GM18508 (cell line): ENCODE measurements around the gene C1orf210.

ENCODE experiments used
- ATAC-seq: cut with Tn5 transposase; IDR thresholded peaks from one replicate; pipeline ENCODE4 v1.9.1; 2021; ENCODE audit warnings: moderate number of reproducible peaks; ENCODE audit not compliant: insufficient read depth, unreplicated experiment

C1orf210 gene

DNA sequence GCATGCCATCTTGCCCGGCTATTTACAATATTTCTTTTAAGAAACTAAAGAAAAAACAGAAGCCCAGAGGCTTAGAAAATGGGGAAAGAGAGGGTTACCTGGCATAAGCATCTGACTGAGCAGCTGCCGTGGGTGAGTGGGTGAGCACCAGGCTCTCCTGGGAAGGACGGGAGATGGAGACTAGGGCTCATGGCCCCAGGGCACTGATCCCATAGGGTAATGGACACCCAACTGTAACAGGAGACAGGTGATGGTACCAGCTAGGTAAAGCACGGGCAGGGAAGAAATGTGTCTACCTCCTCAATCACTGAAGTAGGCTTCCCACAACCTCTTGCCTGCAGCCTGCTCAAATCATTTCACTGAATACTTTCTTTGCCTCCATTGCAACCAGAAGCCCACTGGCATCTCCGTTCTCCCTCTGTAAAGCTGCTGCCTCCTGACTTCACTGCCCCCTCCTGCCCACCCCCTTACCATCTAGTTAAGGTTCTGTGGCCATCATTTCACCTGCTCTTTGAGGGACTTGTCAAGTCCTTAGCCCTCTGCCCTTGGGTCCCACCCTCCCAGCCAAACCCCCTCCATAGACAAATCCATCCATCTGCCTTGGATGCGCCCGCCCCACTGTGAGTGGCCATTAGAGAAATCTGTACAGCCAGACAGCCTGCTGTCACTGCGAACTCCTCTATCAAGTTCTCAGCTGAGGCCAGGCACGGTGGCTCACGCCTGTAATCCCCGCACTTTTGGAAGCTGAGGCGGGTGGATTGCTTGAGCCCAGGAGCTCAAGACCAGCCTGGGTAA, 9.4 kb downstream of the C1orf210 start:
- ATAC-seq: no peak

DNA sequence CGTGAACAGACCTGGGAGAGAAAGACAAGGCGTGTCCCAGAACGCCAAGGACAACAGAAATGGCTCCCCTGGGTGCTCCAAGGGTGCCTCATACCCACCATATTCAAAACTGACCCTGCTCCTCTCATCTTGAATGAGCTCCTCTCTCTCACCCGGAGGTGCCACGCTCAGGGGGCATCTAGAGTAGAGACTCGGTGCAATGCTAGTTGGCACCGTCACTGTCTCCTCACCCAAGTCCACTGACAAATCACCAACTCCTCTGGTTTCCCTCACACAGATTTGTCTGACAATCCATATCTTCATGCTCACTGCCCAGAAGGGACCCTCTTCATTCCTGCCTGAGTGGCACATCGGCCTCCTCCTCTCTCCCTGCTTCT, 10.6 kb downstream of the C1orf210 start:
- no peak for ATAC-seq

DNA sequence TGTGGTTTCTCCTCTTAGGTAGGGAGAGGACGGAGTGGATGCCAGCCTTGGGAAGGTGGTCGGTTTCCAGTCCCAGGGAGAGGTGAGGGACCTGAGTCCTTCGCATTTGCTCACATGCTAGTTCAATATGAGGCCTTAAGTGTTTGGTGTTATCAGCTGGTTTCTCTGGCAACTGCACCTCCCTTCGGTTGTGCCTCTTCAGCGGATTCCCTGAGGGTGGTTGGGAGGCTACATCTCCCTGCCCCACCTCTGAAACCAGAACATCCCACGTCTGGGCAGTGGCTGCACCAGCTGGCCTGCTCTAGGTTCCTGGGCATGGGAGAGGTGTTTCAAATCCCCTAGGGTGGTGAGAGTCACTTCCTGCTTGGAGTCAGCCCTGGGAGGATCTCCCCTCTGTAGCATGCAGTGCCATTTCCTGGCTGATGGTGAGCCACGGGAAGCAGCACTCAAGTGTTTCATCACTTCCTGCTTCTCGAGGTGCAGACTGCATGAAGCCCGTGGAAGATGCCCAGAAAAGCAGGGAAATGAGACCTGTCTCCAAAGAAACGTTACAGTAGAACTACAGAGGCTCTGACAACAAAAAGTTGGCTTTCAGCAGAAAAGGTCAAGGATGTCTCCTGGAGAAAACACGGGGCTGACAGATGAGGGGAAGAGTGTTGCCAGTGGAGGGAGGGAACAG, 11.1 kb downstream of the C1orf210 start:
- ATAC-seq: no peak

DNA sequence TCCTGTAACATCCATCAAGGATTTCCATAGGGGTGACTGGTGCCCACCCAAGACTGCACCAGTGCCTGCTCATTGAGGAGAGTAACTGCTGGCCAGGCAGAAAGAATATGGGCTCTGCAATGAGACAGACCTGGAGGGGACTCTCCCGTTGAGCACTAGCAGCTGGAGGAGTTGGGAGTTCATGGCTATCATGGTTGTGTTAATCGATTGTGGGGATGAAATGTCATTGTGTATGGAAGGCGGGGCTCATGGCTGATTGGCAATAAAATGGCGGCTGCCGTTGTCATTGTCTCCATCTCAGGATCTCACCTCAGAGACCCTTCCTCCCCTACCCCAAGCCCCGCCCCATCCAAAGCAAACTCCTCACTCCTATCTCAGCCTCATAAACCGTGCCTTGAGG, 11.7 kb downstream of the C1orf210 start:
- ATAC-seq: no peak

DNA sequence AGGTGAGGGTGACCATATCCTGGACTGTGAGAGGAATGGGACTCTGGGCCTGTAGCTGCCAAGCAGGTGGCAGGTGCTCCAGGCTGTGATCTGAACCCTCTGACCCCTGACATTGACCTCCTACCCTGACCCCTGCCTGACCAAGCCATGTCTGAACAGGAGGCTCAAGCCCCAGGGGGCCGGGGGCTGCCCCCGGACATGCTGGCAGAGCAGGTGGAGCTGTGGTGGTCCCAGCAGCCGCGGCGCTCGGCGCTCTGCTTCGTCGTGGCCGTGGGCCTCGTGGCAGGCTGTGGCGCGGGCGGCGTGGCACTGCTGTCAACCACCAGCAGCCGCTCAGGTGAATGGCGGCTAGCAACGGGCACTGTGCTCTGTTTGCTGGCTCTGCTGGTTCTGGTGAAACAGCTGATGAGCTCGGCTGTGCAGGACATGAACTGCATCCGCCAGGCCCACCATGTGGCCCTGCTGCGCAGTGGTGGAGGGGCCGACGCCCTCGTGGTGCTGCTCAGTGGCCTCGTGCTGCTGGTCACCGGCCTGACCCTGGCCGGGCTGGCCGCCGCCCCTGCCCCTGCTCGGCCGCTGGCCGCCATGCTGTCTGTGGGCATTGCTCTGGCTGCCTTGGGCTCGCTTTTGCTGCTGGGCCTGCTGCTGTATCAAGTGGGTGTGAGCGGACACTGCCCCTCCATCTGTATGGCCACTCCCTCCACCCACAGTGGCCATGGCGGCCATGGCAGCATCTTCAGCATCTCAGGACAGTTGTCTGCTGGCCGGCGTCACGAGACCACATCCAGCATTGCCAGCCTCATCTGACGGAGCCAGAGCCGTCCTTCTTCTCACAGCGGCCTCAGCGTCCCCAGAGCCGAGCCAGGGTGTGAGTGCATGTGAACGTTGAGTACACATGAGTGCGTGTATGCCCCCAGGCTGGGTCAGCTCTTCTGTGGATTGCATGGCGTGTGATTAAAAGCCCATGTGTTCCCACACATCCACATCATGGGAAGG, 12.5 kb downstream of the C1orf210 start:
- no peak for ATAC-seq

DNA sequence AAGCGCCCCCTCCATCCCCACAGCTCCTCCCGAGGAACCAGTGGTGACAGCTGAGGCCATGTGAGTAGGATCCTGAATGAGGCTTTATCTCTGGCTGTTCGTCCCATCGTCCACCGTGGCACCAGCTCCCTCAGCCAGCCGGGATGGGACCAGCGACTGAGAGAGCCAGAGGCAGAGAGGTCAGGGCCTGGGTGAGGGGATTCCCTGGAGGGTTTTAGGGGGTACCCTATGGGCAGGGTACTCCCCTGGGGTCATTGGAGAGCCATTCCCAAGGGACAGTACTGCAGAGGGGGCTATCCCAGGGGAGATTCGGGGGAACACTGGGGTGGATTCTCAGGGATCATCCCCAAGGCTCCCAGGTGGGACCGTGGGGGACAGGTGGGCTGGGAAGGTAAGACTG, 13.2 kb downstream of the C1orf210 start:
- ATAC-seq: no peak

DNA sequence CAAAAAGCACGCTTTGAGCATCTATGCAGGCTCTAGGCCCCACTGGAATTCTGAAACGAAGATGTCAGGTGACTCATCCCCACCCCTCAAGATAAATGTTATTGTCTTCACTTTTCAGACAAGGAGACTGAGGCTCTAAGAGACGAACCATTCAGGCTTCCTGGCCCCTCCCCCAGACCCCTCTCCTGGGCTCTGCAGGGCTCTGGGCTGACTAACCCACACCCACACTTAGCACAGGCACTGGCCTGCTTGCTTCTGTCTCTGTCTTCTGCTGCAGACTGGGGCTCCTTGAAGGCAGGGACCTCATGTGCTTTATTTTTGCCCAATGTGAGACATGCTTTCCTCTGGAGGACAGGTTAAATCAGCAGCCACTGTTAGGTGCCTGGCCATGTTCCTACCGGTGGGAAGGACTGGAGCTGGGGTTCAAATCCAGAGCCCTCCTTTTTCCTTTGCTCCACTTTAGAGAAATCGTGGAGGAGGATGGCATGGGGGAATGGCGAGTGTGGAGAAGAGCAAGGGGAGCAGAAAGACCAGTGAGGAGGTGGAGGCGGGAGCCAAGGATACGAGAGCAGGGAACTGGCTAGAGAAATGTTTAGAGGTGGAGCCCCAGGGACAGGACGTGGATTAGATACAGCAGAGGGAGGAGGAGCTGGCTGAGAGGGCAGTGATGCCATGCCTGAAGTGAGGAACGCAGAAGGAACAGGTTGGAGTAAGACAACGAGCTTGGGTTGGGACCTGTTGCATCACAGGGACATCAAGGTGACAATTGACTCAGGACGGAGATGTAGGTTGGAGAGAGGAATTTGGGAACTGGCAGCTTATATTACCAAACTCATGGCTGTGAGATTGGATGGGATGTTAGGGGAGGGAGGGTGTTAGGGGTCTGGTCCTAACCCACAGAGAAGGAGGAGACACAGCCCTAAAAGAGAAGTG, 13.9 kb downstream of the C1orf210 start:
- no peak for ATAC-seq

DNA sequence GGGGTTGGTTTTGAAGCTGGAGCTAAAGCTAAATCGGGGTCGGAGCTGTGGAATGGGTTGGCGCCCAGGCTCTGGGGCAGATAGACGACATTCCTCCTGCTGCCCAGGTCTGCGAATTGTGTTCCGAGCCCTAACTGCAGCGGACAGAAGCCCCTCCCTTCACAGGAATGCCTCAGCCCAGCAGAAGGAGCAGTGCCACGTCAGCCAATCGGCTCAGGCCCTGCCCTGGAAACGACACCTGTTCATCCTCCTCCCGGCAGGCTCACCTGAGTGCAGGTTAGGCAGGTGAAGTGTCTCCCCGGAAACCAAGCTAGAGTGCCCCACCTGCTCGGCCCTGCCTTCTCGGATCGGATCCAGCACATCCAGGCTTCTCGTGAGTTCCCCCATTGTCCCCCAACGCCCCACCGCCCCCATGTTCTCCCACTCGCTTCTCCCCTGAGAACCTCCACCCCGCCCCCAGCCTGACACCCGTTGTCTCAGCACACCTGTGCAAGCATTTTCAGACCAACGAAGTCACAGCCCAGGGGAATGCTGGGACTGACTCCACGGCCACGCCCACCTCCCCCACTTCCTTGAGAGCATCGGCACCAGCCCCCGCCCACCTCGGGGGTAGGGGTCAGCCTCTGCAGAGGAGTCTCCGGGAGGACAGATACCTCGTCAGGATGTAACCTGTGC, 14.8 kb downstream of the C1orf210 start:
- no peak for ATAC-seq

DNA sequence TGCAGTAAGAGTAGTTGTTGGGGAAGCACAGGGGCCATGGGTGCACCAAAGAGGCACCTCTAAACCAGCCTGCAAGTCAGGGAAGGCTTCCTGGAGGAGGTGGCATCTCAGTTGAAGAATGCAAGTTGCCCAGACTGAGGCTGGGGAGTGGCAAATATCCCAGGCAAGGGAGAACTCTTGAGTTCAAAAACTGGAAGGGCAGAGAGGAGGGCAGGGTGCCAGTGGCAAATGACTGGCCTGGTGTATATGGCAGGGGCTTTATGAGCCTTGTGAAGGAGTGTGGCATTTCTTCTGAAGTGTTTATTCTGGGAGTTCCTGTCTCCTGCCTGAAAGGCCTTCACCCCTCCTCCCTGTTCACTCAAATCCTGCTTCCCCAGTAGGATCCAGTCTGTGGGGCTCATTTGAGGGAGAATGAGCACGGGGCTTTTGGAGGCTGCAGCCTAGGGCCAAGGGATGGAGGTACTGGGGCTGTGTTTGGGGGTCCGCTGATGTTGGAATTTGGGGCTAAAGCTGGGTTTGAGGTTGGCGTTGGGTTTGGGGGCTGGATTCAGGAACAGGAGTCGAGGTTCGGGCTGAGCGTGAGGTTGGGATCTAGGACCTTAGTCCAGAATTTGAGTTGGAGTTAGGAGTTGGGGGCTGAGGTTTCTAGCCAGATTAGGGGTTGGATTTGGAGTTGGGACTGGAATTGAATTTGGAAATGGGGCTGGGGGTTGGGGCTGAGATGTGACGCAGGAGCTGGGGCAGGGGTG, 15.6 kb downstream of the C1orf210 start, which contains the start of gene TMEM125:
TSS of gene TMEM125 (plus strand) at position 357 of the 749 bp plus-strand sequence. CDS start 2,740 bp downstream, outside the sequence.
- no peak for ATAC-seq

DNA sequence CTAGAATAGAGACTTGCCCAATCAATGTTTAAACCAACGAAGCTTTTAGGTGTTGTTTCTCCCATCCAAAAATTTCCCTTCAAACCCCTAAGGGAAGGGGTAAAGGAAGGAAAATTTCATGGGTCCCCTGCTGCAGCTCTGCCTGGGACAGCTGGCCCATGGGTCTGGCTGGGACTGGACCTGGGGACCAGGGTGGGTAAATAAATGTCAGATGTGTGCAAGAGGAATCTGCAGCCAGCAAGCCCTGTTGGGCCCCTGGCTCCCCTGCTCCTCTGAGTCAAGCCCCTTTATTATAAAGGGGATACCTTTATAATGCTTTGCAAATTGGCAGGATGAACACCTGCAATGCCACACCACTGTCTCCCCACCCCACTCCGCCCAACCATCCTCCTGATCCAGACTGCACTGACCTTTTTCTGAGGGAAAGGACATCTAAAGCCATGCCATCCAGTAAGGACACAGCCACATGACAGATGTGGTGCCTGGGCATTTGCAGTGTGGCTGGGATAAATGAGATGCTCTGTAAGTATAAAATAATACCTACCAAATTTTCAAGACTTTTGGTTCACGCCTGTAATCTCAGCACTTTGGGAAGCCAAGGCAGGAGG, 17.5 kb downstream of the C1orf210 start:
- no peak for ATAC-seq

DNA sequence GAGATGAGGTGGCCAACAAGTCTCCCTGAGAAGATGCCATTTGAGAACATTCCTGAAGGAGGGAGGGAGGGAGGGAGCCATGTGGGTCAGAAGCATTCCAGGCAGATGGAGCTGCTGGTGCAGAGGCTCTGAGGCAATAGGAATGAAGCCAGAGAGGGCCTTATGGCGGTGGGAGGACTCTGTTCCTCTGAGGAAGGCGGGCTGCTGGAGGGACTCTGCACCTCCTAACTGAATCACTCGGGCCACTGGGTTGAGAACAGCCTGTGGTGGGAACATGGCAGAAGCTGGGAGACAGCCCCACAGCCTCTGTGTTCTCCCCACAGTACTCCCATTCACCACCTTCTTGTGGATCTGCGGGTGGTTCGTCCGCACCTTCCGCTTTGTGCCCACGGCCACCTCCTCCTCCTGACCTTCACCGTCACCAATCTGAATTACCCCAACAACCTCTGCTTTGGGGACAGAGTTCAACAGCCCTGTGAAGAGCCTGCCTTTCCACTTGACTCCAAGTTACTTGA, 18.0 kb downstream of the C1orf210 start:
- ATAC-seq: no peak

DNA sequence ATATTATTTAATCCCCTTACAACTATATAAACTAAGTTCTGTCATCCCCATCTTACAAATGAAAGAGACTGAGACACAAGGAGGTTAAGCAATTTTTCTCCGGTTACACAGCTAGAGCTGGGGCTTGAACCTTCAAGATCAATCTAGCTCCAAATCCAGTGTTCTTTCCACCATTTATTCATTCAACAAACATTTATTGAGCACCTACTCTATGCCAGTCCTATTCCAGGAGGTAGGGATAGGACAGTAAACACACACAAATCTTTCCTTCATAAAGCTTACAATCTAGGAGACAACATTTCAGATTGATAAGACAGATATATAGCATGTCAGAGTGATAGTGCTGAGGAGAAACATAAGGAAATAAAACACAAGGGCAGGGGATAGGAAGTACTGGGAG, 18.5 kb downstream of the C1orf210 start:
- ATAC-seq: no peak

DNA sequence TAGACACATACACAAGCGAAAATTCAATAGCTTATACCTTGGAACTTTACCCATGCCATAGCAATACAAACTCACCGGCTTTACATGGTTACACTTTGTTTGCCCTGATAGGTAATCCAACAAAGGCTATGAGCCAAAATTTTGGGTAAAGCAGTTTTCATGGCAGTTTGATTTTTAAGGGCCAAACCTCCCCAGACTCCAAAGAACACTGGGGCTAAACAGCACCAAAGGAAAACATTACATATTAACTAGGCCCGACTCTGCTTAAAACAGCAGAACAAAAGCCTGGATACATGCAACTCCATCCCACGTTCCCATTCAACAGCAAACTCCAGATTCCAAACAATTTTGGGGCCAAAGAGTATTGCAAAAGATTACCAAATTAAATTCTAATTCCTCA, 19.9 kb downstream of the C1orf210 start:
- no peak for ATAC-seq

DNA sequence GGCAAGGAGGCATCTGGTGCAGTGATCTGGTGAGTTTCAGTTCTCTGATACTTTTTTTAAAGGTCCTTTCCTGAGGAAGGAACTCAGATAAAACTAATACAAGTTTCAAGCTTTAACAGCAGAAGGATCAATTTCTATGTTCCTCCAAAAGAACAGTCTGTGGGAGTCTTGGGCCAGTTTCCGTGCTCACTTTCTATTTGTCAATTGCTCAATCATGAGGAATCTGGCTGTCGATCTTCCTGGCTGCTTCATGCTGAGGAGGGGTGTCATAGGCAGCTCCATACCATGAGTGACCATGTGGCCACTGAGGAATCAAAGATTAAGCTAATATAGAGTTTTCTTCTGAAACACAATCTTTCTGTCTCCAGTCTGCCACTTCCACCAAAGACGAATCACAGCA, 27.0 kb downstream of the C1orf210 start:
- ATAC-seq: no peak

DNA sequence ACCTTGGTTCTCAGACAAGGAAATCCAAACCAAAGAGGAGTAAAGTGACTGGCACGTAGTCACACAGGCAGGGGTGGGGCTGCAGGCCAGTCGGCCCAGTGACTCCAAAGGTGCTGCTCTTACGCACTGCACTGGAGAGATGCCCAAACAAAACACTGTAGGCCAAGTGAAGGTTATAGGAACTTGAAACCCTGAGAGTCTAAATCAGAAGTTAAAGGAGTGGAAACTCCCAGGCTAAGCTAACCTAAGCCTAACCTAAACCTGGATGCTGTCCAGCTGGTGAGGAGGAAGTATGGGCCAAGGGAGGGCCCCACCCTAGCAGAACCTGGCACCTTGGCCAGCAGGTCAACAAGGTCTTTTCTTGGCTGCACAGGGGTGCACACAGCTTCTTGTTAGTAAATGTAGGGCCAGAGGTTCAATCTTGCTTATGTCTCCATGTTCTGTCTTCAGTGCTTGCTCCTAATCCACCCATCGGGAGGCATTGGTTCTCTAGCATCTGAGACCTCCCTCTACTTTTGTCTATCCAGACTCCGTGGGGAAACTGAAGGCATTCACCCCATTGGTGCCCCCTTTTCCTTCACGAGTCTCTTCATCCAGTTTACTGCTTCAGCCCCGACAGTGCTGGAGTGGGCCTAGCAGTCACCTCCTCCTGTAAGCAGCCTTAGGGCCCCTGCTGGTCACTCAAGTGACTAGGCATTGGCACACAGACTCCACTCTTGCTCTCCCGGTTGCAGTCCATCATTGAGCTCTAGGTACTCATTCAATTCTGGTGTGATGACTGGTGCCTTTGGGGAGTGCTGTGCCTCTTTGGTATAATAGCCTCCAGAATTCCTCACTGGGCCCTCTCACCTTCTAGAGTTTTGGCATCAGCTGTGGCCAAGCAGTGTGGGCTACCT, 28.5 kb downstream of the C1orf210 start:
- no peak for ATAC-seq

DNA sequence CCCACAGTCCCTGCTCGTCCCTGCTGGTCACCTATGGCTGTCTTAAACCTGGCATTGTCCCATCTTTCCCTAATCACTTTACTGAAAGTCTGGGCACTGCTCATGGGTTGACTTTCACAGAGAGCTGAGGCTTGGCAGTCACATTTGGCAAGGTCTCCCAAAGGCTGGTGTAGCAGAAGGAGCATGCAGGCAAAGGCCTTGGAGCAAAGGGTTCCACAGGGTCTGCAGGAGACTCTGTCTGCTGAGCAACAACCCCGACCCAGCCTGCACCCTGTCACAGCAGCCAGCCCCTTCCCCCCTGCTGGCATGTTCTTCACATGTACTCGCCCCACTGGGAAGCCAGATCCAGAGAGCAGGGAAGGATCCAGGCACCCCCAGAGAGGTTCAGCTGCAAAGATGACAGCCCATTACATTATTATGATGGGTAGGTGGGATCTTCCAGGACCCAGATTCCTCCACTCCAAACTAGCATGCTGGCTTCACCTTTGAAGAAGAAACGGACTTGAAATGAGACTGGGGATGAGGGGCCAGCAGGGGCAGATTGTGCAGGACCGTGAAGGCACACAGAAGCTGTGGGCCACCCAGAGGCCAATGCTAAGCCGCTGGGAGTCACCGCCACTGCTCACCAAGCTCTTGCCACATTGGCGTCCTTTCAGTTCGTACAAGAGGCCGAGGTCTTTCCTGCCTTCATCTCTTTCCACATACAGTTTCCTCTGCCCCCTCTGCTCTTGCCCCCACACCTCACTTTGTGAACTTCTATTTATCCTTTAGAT, 29.8 kb downstream of the C1orf210 start:
- ATAC-seq: no peak
